CD14-positive monocyte (primary cell): Measurements from ENCODE around the gene GOLGA7B. TPM values are rescaled to one million over a fixed set of nuclear protein-coding genes. Genes with fewer than 3 reads are reported as not detected.

Source experiments
- DNase-seq, 3 donors: peaks; one replicate each; pipeline ENCODE4 v3.0.0-alpha.2; 2011 to 2022
- H2AFZ ChIP-seq: 2 replicates; pipeline ENCODE4 v1.6.0; 2012; ENCODE audit warnings: mild to moderate bottlenecking, low read depth, low read length, inconsistent platforms; ENCODE audit not compliant: insufficient read depth, poor library complexity, severe bottlenecking
- H3K27ac ChIP-seq, 2 donors: 1 replicate in 1 of 2; 2 replicates in 1 of 2; pipeline ENCODE4 v1.5.1; 2012 to 2013; ENCODE audit warnings: low read length in 2 of 2, control low read depth in 1 of 2, inconsistent platforms in 1 of 2, low read depth in 1 of 2, mild to moderate bottlenecking in 1 of 2
- H3K27me3 ChIP-seq, 2 donors: one replicate each; pipeline versions ENCODE4 v1.6.0 to v1.6.1; 2011 to 2013; ENCODE audit warnings: low read length in 2 of 2; ENCODE audit not compliant: control insufficient read depth in 2 of 2, insufficient read depth in 2 of 2
- H3K36me3 ChIP-seq, 2 donors: replicated peaks in 1 of 2; 1 replicate in 1 of 2; 2 replicates in 1 of 2; pipeline versions ENCODE4 v1.5.1 to v1.6.1; 2012 to 2013; ENCODE audit warnings: low read length in 2 of 2, control low read depth in 1 of 2, inconsistent platforms in 1 of 2, mild to moderate bottlenecking in 1 of 2; ENCODE audit not compliant: insufficient read depth in 2 of 2, control insufficient read depth in 1 of 2
- H3K4me1 ChIP-seq, 2 donors: 1 replicate in 1 of 2; 2 replicates in 1 of 2; pipeline versions ENCODE4 v1.5.1 to v1.6.1; 2012 to 2013; ENCODE audit warnings: low read length in 2 of 2, control low read depth in 1 of 2, inconsistent platforms in 1 of 2, mild to moderate bottlenecking in 1 of 2, moderate library complexity in 1 of 2; ENCODE audit not compliant: insufficient read depth in 2 of 2, control insufficient read depth in 1 of 2
- H3K4me2 ChIP-seq: replicated peaks from 2 replicates; pipeline ENCODE3; 2012; ENCODE audit warnings: low read length, moderate library complexity, mild to moderate bottlenecking; ENCODE audit not compliant: poor library complexity, severe bottlenecking; ENCODE audit errors: extremely low read depth
- H3K4me3 ChIP-seq, 3 experiments: fragments of 200-600 bp in 1 of 3; sonication (generic) in 1 of 3; replicated peaks in 1 of 3; 1 replicate in 2 of 3; 2 replicates in 1 of 3; pipeline ENCODE4 v1.5.1; 2011 to 2013; ENCODE audit warnings: low read length in 3 of 3, mild to moderate bottlenecking in 3 of 3, control low read depth in 2 of 3, low read depth in 2 of 3, inconsistent platforms in 1 of 3, moderate library complexity in 1 of 3
- H3K79me2 ChIP-seq: 2 replicates; pipeline ENCODE4 v1.6.0; 2012; ENCODE audit warnings: mild to moderate bottlenecking, control low read depth, inconsistent platforms, low read length, moderate library complexity; ENCODE audit not compliant: insufficient read depth
- H3K9ac ChIP-seq: 2 replicates; pipeline ENCODE4 v1.6.0; 2017; ENCODE audit warnings: low read length, mild to moderate bottlenecking; ENCODE audit not compliant: insufficient read depth, poor library complexity, severe bottlenecking
- H3K9me3 ChIP-seq, 2 donors: replicated peaks in 1 of 2; 1 replicate in 1 of 2; 2 replicates in 1 of 2; pipeline versions ENCODE4 v1.5.1 to v1.6.1; 2012 to 2013; ENCODE audit warnings: low read length in 2 of 2, control low read depth in 1 of 2; ENCODE audit not compliant: control insufficient read depth in 1 of 2, insufficient read depth in 1 of 2
- H4K20me1 ChIP-seq: 2 replicates; pipeline ENCODE4 v1.6.0; 2012; ENCODE audit warnings: mild to moderate bottlenecking, low read length, control low read depth, moderate library complexity; ENCODE audit not compliant: insufficient read depth
- H3K27ac Mint-ChIP-seq, 7 donors: one replicate each; pipeline ENCODE4 v1.8.0; 2020; ENCODE audit warnings: mild to moderate bottlenecking in 7 of 7, mixed read lengths in 7 of 7, moderate library complexity in 6 of 7, inconsistent platforms in 2 of 7
- H3K27me3 Mint-ChIP-seq, 3 donors: one replicate each; pipeline ENCODE4 v1.8.0; 2021 to 2022; ENCODE audit warnings: low read depth in 3 of 3, mild to moderate bottlenecking in 3 of 3, mixed read lengths in 3 of 3, moderate library complexity in 3 of 3, inconsistent platforms in 1 of 3
- H3K36me3 Mint-ChIP-seq, 2 donors: one replicate each; pipeline ENCODE4 v1.8.0; 2020; ENCODE audit warnings: mixed read lengths in 2 of 2, inconsistent platforms in 1 of 2, mild to moderate bottlenecking in 1 of 2
- H3K4me1 Mint-ChIP-seq: one replicate; pipeline ENCODE4 v1.8.0; 2020; ENCODE audit warnings: mild to moderate bottlenecking, mixed read lengths
- H3K4me3 Mint-ChIP-seq, 2 donors: one replicate each; pipeline ENCODE4 v1.8.0; 2020; ENCODE audit warnings: mild to moderate bottlenecking in 2 of 2, mixed read lengths in 2 of 2, moderate library complexity in 1 of 2
- H3K9me3 Mint-ChIP-seq, 7 donors: one replicate each; pipeline ENCODE4 v1.8.0; 2020 to 2022; ENCODE audit warnings: mixed read lengths in 7 of 7, mild to moderate bottlenecking in 6 of 7, moderate library complexity in 6 of 7, inconsistent platforms in 2 of 7
- WGBS: methylation state at CpG from one replicate; pipeline ENCODE4 v1.1.5; 2013; ENCODE audit warnings: missing lambda C conversion rate; ENCODE audit not compliant: insufficient coverage; 5-methylcytosine and 5-hydroxymethylcytosine counted together
- intact Hi-C, 2 donors: fragments of 100-400 bp; cut with micrococcal nuclease; formaldehyde crosslinking; loops; one replicate each; pipeline versions ENCODE4 v1.15.0 to v1.15.1; 2023
- polyA plus RNA-seq, 3 donors: library from polyadenylated mRNA; depleted of rRNA in 1 of 3; unstranded in 2 of 3; stranded (reverse) in 1 of 3; fragments of 300-500 nt in 2 of 3; fragments of >200 nt in 1 of 3; fragmentation: Illumina TruSeq in 2 of 3; gene quantifications; 1 replicate in 2 of 3; 2 replicates in 1 of 3; pipeline ENCODE4 v1.2.3, GENCODE V29; 2012 to 2021
- TF ChIP-seq, protein P1 (sequence below): fragments of 200-600 bp; IDR thresholded peaks from one replicate; pipeline ENCODE4 v1.8.0; 2022; ENCODE audit warnings: antibody characterized with exemption, mild to moderate bottlenecking

The GOLGA7B gene
- polyA plus RNA-seq, 3 donors, result 0.03 TPM; not detected in 2

DNA sequence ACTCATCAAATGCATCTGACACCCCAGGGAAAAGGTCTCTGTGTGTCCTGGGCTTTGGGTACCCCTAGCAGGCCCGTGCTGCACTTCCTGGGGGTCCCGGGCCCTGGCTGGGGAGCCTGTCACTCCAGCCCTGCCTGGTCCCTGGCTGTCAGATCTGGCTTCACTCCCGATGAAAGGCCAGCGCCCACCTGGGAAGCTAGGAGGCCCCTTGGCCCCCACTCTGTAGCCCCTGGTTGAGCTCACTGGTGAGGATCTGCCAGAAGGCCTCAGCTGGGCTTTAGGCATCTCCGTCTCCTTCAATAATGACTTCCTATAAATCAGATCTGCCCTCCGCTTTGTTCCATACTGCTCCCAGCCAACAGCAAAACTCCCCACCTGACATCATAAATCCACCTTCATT is 64.0 kb downstream of the GOLGA7B start:
- Histone ChIP-seq H3K4me3 (no peak overlapping the region), H2AFZ (no peak overlapping the region), H3K79me2 (no peaks in the 10 kb centered on the region), H3K27ac (no peak overlapping the region), H3K27me3 (peaks cover 0 to 2% of the 10 kb centered on the region in 2 donors), H3K4me2 (no peak overlapping the region), H4K20me1 (no peaks in the 10 kb centered on the region), H3K36me3 (no peaks in the 10 kb centered on the region), H3K9ac (no peak overlapping the region), H3K4me1 (no peaks in the 10 kb centered on the region), H3K9me3 (no peaks in the 10 kb centered on the region)
- intact Hi-C loops, result loop anchor here in 1 of 2 donors (2.0 kb wide), 1 partner anchor 127 kb away; no protein-coding TSS in a partner anchor
- 83% methylated on average over 6 of the region's 6 CpGs for WGBS
- Mint-ChIP-seq H3K4me3 (no peak overlapping the region), H3K36me3 (no peaks in the 10 kb centered on the region), H3K27me3 (peaks cover 15 to 27% (median 18%) of the 10 kb centered on the region in 3 donors), H3K4me1 (peaks cover 6% of the 10 kb centered on the region), H3K27ac (no peak overlapping the region), H3K9me3 (peaks cover 0 to 1% (median 0%) of the 10 kb centered on the region in 7 donors)
- TF ChIP-seq, protein P1, sequence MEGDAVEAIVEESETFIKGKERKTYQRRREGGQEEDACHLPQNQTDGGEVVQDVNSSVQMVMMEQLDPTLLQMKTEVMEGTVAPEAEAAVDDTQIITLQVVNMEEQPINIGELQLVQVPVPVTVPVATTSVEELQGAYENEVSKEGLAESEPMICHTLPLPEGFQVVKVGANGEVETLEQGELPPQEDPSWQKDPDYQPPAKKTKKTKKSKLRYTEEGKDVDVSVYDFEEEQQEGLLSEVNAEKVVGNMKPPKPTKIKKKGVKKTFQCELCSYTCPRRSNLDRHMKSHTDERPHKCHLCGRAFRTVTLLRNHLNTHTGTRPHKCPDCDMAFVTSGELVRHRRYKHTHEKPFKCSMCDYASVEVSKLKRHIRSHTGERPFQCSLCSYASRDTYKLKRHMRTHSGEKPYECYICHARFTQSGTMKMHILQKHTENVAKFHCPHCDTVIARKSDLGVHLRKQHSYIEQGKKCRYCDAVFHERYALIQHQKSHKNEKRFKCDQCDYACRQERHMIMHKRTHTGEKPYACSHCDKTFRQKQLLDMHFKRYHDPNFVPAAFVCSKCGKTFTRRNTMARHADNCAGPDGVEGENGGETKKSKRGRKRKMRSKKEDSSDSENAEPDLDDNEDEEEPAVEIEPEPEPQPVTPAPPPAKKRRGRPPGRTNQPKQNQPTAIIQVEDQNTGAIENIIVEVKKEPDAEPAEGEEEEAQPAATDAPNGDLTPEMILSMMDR, result no peak
- no peak for DNase-seq

DNA sequence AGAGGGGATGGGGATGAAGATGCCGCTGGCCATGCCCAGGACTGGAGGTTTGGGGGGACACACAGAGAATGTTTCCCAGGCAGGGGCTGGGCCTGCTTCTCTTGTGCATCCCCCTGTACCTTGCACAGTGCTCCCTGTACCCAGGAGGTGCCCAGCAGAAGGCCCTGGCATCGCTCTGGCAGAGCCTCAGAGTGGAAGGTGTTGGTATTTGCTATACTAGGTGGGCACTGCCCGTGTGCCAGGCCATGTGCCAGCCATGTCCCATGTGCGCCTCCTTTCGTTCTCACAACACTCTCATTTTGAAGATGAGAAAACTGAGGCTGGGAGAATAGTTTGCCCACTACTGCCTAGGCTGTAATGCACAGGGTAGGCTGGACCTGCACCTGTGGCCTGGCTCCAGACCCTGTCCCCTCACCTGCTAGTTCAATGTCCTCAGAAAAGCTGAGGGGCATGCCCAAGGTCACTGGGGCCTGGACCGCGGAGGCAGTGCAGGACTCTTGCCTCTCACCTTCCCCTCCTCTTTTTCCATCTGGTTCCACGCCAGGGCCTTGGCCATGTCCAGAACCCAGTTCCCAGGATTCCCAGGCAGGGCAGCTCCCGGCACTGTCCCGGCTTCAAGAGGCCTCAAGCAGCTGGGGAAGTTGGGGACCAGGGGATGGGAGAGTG is 64.7 kb downstream of the GOLGA7B start:
- no peaks in the 10 kb centered on the region for H4K20me1 ChIP-seq
- H3K27me3 ChIP-seq, result peaks cover 0 to 2% of the 10 kb centered on the region in 2 donors
- Mint-ChIP-seq H3K4me3 (no peak overlapping the region), H3K9me3 (peaks cover 0 to 2% (median 0%) of the 10 kb centered on the region in 7 donors), H3K27me3 (peaks cover 11 to 27% (median 19%) of the 10 kb centered on the region in 3 donors), H3K27ac (no peak overlapping the region), H3K4me1 (peaks cover 6% of the 10 kb centered on the region), H3K36me3 (no peaks in the 10 kb centered on the region)
- no peak overlapping the region for H3K4me3 ChIP-seq
- no peaks in the 10 kb centered on the region for H3K4me1 ChIP-seq
- H3K9me3 ChIP-seq, result no peaks in the 10 kb centered on the region
- no peaks in the 10 kb centered on the region for H3K79me2 ChIP-seq
- H2AFZ ChIP-seq, result no peak overlapping the region
- TF ChIP-seq, protein P1, result no peak
- no peak for DNase-seq
- H3K36me3 ChIP-seq, result no peaks in the 10 kb centered on the region
- no peak overlapping the region for H3K9ac ChIP-seq
- intact Hi-C loops, result loop anchor here in 1 of 2 donors (2.0 kb wide), 1 partner anchor 126 kb away; no protein-coding TSS in a partner anchor
- no peak overlapping the region for H3K27ac ChIP-seq
- 69% methylated on average over 7 of the region's 10 CpGs for WGBS
- H3K4me2 ChIP-seq, result no peak overlapping the region
